Endothelial cell of umbilical vein (primary cell): Measurements from ENCODE around the gene C3orf70. TPM values are rescaled to one million over a fixed set of nuclear protein-coding genes. Genes with fewer than 3 reads are reported as not detected.

ENCODE experiments used
- BruUV-seq: library from RNA; stranded (reverse); fragments of 400-500 nt; replicated peaks from 2 replicates; lab custom pipeline; 2021; lab: Mats Ljungman, UMichigan
- CTCF ChIA-PET: fragments of 300-600, 350-600 bp; sonication (Branson Sonifier 250); formaldehyde crosslinking; loops from one replicate; lab custom pipeline; 2021; ENCODE audit warnings: antibody characterized with exemption, inconsistent platforms; lab: Charles Lee
- POLR2A ChIA-PET: fragments of 300-600, 350-600 bp; sonication (Branson Sonifier 250); formaldehyde crosslinking; loops from one replicate; lab custom pipeline; 2021; ENCODE audit warnings: antibody characterized with exemption, inconsistent platforms; lab: Charles Lee
- DNase-seq: peaks from one replicate; pipeline ENCODE4 v3.0.0-alpha.2; 2011; ENCODE audit warnings: low read depth, low spot score
- FAIRE-seq: peaks from 2 replicates; lab custom pipeline; 2011; peaks lifted over from hg19 to GRCh38; lab: Jason Lieb, UNC
- H2AFZ ChIP-seq: 2 replicates; pipeline ENCODE4 v1.6.0; 2012; ENCODE audit warnings: low read depth, low read length, control low read depth, inconsistent platforms
- H3K27ac ChIP-seq: 2 replicates; pipeline ENCODE4 v1.5.1; 2011; ENCODE audit warnings: low read depth, mild to moderate bottlenecking, control low read depth, low read length, moderate library complexity; ENCODE audit not compliant: insufficient read depth
- H3K27me3 ChIP-seq, 2 experiments: 2 replicates each; pipeline versions ENCODE4 v1.6.0 to v1.6.1; 2011; ENCODE audit warnings: low read length in 2 of 2, mixed read lengths in 1 of 2; ENCODE audit not compliant: control insufficient read depth in 2 of 2, insufficient read depth in 2 of 2
- H3K36me3 ChIP-seq, 2 experiments: 2 replicates in 1 of 2; 3 replicates in 1 of 2; pipeline ENCODE4 v1.5.1; 2011; ENCODE audit warnings: low read length in 2 of 2, mild to moderate bottlenecking in 1 of 2, moderate library complexity in 1 of 2; ENCODE audit not compliant: control insufficient read depth in 2 of 2, insufficient read depth in 2 of 2; ENCODE audit errors: extremely low read depth in 1 of 2
- H3K4me1 ChIP-seq: 3 replicates; pipeline ENCODE4 v1.5.1; 2011; ENCODE audit warnings: mild to moderate bottlenecking, low read length; ENCODE audit not compliant: control insufficient read depth, insufficient read depth; ENCODE audit errors: extremely low read depth
- H3K4me2 ChIP-seq: 2 replicates; pipeline ENCODE4 v1.6.1; 2011; ENCODE audit warnings: low read length, control low read depth, mixed read lengths; ENCODE audit not compliant: insufficient read depth
- H3K4me3 ChIP-seq, 3 experiments: fragments of 200-600 bp in 1 of 3; sonication (generic), shearing (Covaris generic) in 1 of 3; replicated peaks in 1 of 3; 2 replicates each; pipeline ENCODE4 v1.5.1; 2011 to 2016; ENCODE audit warnings: control low read depth in 3 of 3, low read length in 3 of 3, mild to moderate bottlenecking in 2 of 3, inconsistent platforms in 1 of 3, low read depth in 1 of 3, moderate library complexity in 1 of 3; ENCODE audit not compliant: insufficient read depth in 1 of 3
- H3K79me2 ChIP-seq: 2 replicates; pipeline ENCODE4 v1.6.0; 2012; ENCODE audit warnings: low read length, inconsistent platforms; ENCODE audit not compliant: control insufficient read depth, insufficient read depth
- H3K9ac ChIP-seq: replicated peaks from 2 replicates; pipeline ENCODE3; 2011; ENCODE audit warnings: low read length, control low read depth; ENCODE audit not compliant: insufficient read depth; ENCODE audit errors: extremely low read depth
- H3K9me1 ChIP-seq: replicated peaks from 3 replicates; pipeline ENCODE4 v1.6.0; 2011; ENCODE audit warnings: mild to moderate bottlenecking, low read length; ENCODE audit not compliant: control insufficient read depth, insufficient read depth; ENCODE audit errors: extremely low read depth
- H3K9me3 ChIP-seq: replicated peaks from 2 replicates; pipeline ENCODE4 v1.5.1; 2012; ENCODE audit warnings: low read length, inconsistent platforms; ENCODE audit not compliant: control insufficient read depth, insufficient read depth
- H4K20me1 ChIP-seq: replicated peaks from 2 replicates; pipeline ENCODE3; 2011; ENCODE audit warnings: mild to moderate bottlenecking, low read length; ENCODE audit not compliant: control insufficient read depth, insufficient read depth; ENCODE audit errors: extremely low read depth
- CTCF ChIP-seq, 2 donors: IDR thresholded peaks; 1 replicate in 1 of 2; 2 replicates in 1 of 2; pipeline ENCODE4 v1.5.1; 2011; ENCODE audit warnings: low read length in 2 of 2, mild to moderate bottlenecking in 2 of 2, moderate library complexity in 2 of 2, control low read depth in 1 of 2, inconsistent platforms in 1 of 2, low read depth in 1 of 2; ENCODE audit not compliant: insufficient read depth in 1 of 2; ENCODE audit errors: extremely low read depth in 1 of 2
- EZH2 ChIP-seq: IDR thresholded peaks from 2 replicates; pipeline ENCODE4 v1.6.1; 2012; ENCODE audit warnings: borderline replicate concordance, low read depth, mild to moderate bottlenecking, moderate library complexity, low read length, inconsistent platforms; ENCODE audit not compliant: severe bottlenecking
- FOS ChIP-seq: IDR thresholded peaks from 2 replicates; pipeline ENCODE4 v1.6.1; 2011; ENCODE audit warnings: mild to moderate bottlenecking, low read length, moderate library complexity, borderline replicate concordance; ENCODE audit not compliant: insufficient read depth
- GATA2 ChIP-seq: IDR thresholded peaks from 2 replicates; pipeline ENCODE4 v1.7.0; 2011; ENCODE audit warnings: low read depth, mild to moderate bottlenecking, moderate library complexity, mixed read lengths, low read length; ENCODE audit not compliant: insufficient read length, insufficient read depth
- JUN ChIP-seq: IDR thresholded peaks from 2 replicates; pipeline ENCODE4 v1.6.1; 2011; ENCODE audit warnings: borderline replicate concordance, low read depth; ENCODE audit not compliant: insufficient read length, insufficient read depth
- MAX ChIP-seq: IDR thresholded peaks from 2 replicates; pipeline ENCODE4 v1.6.1; 2011; ENCODE audit not compliant: insufficient read depth, insufficient read length
- MYC ChIP-seq: IDR thresholded peaks from one replicate; pipeline ENCODE4 v1.6.1; 2011; ENCODE audit warnings: mild to moderate bottlenecking, low read depth, low read length
- POLR2A ChIP-seq: IDR thresholded peaks from 2 replicates; pipeline ENCODE4 v1.6.1; 2012; ENCODE audit warnings: low read depth, mild to moderate bottlenecking, control low read depth, low read length
- POLR2AphosphoS5 ChIP-seq: IDR thresholded peaks from 2 replicates; pipeline ENCODE4 v1.6.1; 2012; ENCODE audit warnings: low read depth, mild to moderate bottlenecking, control low read depth, low read length, moderate library complexity; ENCODE audit not compliant: insufficient read depth
- dilution Hi-C: fragments of 300-500 bp; cut with MboI; formaldehyde crosslinking; loops from one replicate; pipeline ENCODE4 v1.15.0; 2019; ENCODE audit warnings: low sequenced_read_pairs; ENCODE audit not compliant: extremely low pct_ligation_motif_present
- intact Hi-C: fragments of 100-400 bp; cut with micrococcal nuclease; formaldehyde crosslinking; loops from one replicate; pipeline ENCODE4 v1.10.0; 2022
- polyA plus RNA-seq, 4 experiments: library from polyadenylated mRNA; depleted of rRNA in 3 of 4; stranded (reverse) in 3 of 4; unstranded in 1 of 4; fragments of >200 nt; gene quantifications; 2 replicates each; pipeline versions ENCODE4 v1.2.1 to v1.2.3, GENCODE V29; 2011 to 2012; ENCODE audit warnings: missing spikeins in 1 of 4
- total RNA-seq: library from RNA; stranded (reverse); gene quantifications from 2 replicates; pipeline ENCODE4 v1.2.3, GENCODE V29; 2021

Gene C3orf70
- total and polyA plus RNA-seq, 2 donors (not counting 3 experiments of a cell fraction or from before 2014, with no cell fraction given) = 0.08 to 0.20 TPM

- no peaks in the 10 kb centered on the region for H3K79me2 ChIP-seq
- no TSS peak for BruUV-seq
- intact Hi-C loops (no loop called here), dilution Hi-C loops (no loop called here)
- H3K9ac ChIP-seq = no peak overlapping the region
- H2AFZ ChIP-seq = no peak overlapping the region
- TF ChIP-seq MAX = no peak
- TF ChIP-seq JUN = no peak
- TF ChIP-seq CTCF (IDR thresholded peaks at IDR 0.05; ENCODE audit: extremely low read depth in 1 of 2, insufficient read depth in 1 of 2, low read depth in 1 of 2, low read length in 2 of 2) = no peak
- no peak for TF ChIP-seq FOS
- TF ChIP-seq POLR2A = no peak
- TF ChIP-seq EZH2 = no peak
- no peak for TF ChIP-seq GATA2
- no peak for TF ChIP-seq MYC
- TF ChIP-seq POLR2AphosphoS5 = no peak
- no peak overlapping the region for H3K27ac ChIP-seq
- H3K4me3 ChIP-seq = no peak overlapping the region
- no peak for FAIRE-seq
- CTCF ChIA-PET = interaction anchor here (0.9 to 1.5 kb wide), 3 partner anchors 24 to 140 kb away, joined by 3 read pairs; no protein-coding TSS in a partner anchor
- peaks cover 42 to 61% of the 10 kb centered on the region in 2 experiments for H3K27me3 ChIP-seq
- POLR2A ChIA-PET = no interaction called here
- H3K9me1 ChIP-seq = no peaks in the 10 kb centered on the region
- no peak overlapping the region for H3K4me2 ChIP-seq
- H3K9me3 ChIP-seq = no peaks in the 10 kb centered on the region
- no peaks in the 10 kb centered on the region for H4K20me1 ChIP-seq
- DNase-seq = no peak
- H3K4me1 ChIP-seq = peaks cover 7% of the 10 kb centered on the region
- H3K36me3 ChIP-seq = no peaks in the 10 kb centered on the region
These were observed 3.3 kb downstream of the C3orf70 start for GRCh38 chr3:185149591-185149990.
